Measurements from ENCODE around the gene ARID1A. TPM values are rescaled to one million over a fixed set of nuclear protein-coding genes. Genes with fewer than 3 reads are reported as not detected.

ARID1A gene
- total RNA-seq, 2 experiments from 2014 or later = 82.4 to 84.9 TPM

DNA sequence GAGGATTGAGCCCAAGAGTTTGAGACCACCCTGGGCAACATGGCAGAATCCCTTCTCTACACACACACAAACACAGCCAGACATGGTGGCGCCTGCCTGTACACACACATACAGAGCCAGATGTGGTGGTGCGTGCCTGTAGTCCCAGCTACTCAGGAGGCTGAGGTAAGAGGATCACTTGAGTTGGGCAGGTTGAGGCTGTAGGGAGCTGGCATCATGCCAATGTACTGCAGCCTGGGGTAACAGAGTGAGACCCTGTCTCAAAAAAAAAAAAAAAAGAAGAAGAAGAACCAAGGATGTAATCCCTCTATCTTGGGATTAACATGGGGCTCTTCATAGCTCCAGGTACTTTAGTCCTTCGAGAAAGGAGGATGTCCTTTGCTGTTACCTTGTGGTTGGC is 62.5 kb downstream of the ARID1A start:
- no peak for ATAC-seq
- DNase-seq = no peak
- H3K27ac Mint-ChIP-seq = peak overlapping the region; percentile 63
- no peaks in the 10 kb centered on the region for H3K9me3 Mint-ChIP-seq
- H3K4me3 Mint-ChIP-seq = no peak overlapping the region
- POLR2A ChIA-PET = interaction anchor here (1.0 to 1.9 kb wide), 4 partner anchors 11 to 142 kb away, joined by 3 to 5 read pairs (median 3); partner anchors contain the start of gene GPATCH3
- intact Hi-C loops (cut with micrococcal nuclease) = no loop called here
- H3K27me3 Mint-ChIP-seq = no peaks in the 10 kb centered on the region
- H3K4me1 Mint-ChIP-seq (ENCODE audit: low read depth) = peaks cover 26% of the 10 kb centered on the region
- TF ChIP-seq, protein P1, sequence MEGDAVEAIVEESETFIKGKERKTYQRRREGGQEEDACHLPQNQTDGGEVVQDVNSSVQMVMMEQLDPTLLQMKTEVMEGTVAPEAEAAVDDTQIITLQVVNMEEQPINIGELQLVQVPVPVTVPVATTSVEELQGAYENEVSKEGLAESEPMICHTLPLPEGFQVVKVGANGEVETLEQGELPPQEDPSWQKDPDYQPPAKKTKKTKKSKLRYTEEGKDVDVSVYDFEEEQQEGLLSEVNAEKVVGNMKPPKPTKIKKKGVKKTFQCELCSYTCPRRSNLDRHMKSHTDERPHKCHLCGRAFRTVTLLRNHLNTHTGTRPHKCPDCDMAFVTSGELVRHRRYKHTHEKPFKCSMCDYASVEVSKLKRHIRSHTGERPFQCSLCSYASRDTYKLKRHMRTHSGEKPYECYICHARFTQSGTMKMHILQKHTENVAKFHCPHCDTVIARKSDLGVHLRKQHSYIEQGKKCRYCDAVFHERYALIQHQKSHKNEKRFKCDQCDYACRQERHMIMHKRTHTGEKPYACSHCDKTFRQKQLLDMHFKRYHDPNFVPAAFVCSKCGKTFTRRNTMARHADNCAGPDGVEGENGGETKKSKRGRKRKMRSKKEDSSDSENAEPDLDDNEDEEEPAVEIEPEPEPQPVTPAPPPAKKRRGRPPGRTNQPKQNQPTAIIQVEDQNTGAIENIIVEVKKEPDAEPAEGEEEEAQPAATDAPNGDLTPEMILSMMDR (IDR thresholded peaks at IDR 0.05) = no peak
- CTCF ChIA-PET = interaction anchor here (0.6 to 4.9 kb wide), 3 partner anchors 30 to 157 kb away, joined by 3 to 20 read pairs (median 3); partner anchors contain the start of gene PIGV
- H3K36me3 Mint-ChIP-seq (ENCODE audit: low read depth) = peaks cover 59% of the 10 kb centered on the region

DNA sequence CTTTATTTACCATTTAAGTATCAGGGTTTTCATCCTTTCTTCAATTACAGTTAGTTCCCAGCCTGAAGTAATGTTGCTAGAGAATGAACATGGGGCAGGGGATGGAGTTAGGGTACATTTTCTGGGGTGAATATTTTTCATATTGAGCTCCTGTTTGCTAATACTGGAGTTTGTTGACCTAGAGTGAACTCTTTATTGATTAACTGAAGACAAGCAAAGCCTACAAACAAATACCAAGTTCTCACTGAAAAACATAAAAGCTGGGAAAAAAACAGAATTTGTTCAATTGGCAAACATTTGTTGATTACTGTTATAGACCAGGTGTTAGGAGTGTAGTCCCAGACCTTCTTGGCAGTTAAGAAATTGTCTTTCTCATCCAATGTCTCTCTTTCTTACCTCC is 63.7 kb downstream of the ARID1A start:
- intact Hi-C loops (cut with micrococcal nuclease) = no loop called here
- Mint-ChIP-seq H3K9me3 (no peaks in the 10 kb centered on the region), H3K36me3 (ENCODE audit: low read depth) (peaks cover 59% of the 10 kb centered on the region), H3K27ac (peak overlapping the region; percentile 52), H3K4me3 (no peak overlapping the region), H3K4me1 (ENCODE audit: low read depth) (peaks cover 27% of the 10 kb centered on the region), H3K27me3 (no peaks in the 10 kb centered on the region)
- ChIA-PET POLR2A (interaction anchor here (1.0 to 1.9 kb wide), 4 partner anchors 14 to 63 kb away, joined by 3 to 5 read pairs (median 4); no protein-coding TSS in a partner anchor), CTCF (interaction anchor here (0.9 to 4.9 kb wide), 2 partner anchors 26 to 29 kb away, joined by 3 to 20 read pairs; partner anchors contain the start of gene PIGV)
- DNase-seq (no peak), ATAC-seq (no peak)
- TF ChIP-seq, protein P1 (IDR thresholded peaks at IDR 0.05) = no peak

DNA sequence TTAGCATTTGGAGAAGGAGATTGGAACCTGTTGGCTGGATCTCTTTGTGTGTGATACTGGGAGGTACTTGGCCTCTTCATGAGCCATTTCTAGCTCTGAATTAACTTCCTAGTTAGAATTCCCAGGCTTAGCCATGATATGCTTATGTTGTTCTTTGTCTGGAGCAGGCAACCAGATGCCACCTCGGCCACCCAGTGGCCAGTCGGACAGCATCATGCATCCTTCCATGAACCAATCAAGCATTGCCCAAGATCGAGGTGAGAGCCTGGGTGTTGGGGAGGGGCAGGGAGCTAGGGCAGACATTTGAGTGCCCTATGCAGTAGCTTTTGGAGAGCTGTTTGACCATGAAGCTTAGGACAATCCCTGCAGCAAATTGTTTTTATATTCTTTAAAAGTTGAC is 65.4 kb downstream of the ARID1A start:
- Mint-ChIP-seq H3K4me3 (no peak overlapping the region), H3K4me1 (ENCODE audit: low read depth) (peaks cover 27% of the 10 kb centered on the region), H3K9me3 (no peaks in the 10 kb centered on the region), H3K27me3 (no peaks in the 10 kb centered on the region), H3K27ac (no peak overlapping the region), H3K36me3 (ENCODE audit: low read depth) (peaks cover 60% of the 10 kb centered on the region)
- CTCF ChIA-PET = interaction anchor here (1.0 to 4.9 kb wide), 2 partner anchors 10 to 28 kb away, joined by 4 to 20 read pairs; partner anchors contain the start of gene PIGV
- no peak for DNase-seq
- no peak for ATAC-seq
- POLR2A ChIA-PET = interaction anchor here (1.3 to 1.4 kb wide), 2 partner anchors 18 to 162 kb away, joined by 3 to 4 read pairs; no protein-coding TSS in a partner anchor
- intact Hi-C loops (cut with micrococcal nuclease) = no loop called here
- TF ChIP-seq, protein P1 (IDR thresholded peaks at IDR 0.05) = no peak

DNA sequence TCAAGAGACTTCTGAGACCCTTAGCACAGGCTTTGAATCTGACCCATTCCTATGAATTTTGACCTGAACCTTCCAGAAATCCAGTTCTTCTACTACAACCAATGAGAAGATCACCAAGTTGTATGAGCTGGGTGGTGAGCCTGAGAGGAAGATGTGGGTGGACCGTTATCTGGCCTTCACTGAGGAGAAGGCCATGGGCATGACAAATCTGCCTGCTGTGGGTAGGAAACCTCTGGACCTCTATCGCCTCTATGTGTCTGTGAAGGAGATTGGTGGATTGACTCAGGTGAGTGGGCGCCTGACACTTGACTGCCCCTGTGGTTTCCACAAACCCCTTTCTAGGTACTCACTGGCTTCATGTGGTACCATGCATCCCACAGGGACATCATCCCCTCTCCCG is 71.9 kb downstream of the ARID1A start:
- H3K27me3 Mint-ChIP-seq = no peaks in the 10 kb centered on the region
- H3K4me3 Mint-ChIP-seq = no peak overlapping the region
- ChIA-PET POLR2A (interaction anchor here (1.4 to 4.4 kb wide), 2 partner anchors 16 to 19 kb away, joined by 3 to 30 read pairs; partner anchors contain the start of gene PIGV), CTCF (interaction anchor here (0.7 to 2.6 kb wide), 3 partner anchors 21 to 165 kb away, joined by 3 to 10 read pairs (median 6); no protein-coding TSS in a partner anchor)
- peak; percentile 74 for ATAC-seq
- no peaks in the 10 kb centered on the region for H3K9me3 Mint-ChIP-seq
- intact Hi-C loops (cut with micrococcal nuclease) = no loop called here
- peak overlapping the region; percentile 75 for H3K27ac Mint-ChIP-seq
- peaks cover 51% of the 10 kb centered on the region for H3K4me1 Mint-ChIP-seq (ENCODE audit: low read depth)
- H3K36me3 Mint-ChIP-seq (ENCODE audit: low read depth) = peaks cover 81% of the 10 kb centered on the region
- peak; percentile 49 for DNase-seq
- TF ChIP-seq, protein P1 (IDR thresholded peaks at IDR 0.05) = no peak

DNA sequence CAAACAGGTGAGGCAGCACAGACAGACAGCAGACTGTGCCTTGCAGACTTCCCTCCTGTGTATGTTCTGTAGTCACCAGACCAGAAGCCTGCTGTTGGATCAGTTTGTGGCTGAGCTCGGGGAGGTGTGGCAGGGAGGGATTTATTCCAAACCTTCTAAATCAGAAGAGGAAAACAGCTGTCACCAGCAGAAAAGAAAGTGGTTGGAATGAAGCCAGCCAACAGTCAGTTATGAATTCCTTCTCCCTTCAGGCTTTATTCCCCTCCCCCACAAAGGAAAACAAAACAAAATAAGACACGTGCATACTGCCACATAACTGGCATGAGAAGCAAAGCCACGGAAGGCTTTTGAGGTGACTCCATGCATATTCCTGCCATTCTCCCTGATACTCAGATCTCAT is 72.9 kb downstream of the ARID1A start:
- H3K4me3 Mint-ChIP-seq = no peak overlapping the region
- ATAC-seq (no peak), DNase-seq (no peak)
- peaks cover 47% of the 10 kb centered on the region for H3K4me1 Mint-ChIP-seq (ENCODE audit: low read depth)
- CTCF ChIA-PET = interaction anchor here (1.2 to 2.6 kb wide), 3 partner anchors 20 to 166 kb away, joined by 3 to 10 read pairs (median 6); no protein-coding TSS in a partner anchor
- intact Hi-C loops (cut with micrococcal nuclease) = no loop called here
- peak overlapping the region; percentile 75 for H3K27ac Mint-ChIP-seq
- TF ChIP-seq, protein P1 (IDR thresholded peaks at IDR 0.05) = no peak
- peaks cover 81% of the 10 kb centered on the region for H3K36me3 Mint-ChIP-seq (ENCODE audit: low read depth)
- POLR2A ChIA-PET = interaction anchor here (0.6 to 4.4 kb wide), 6 partner anchors 10 to 151 kb away, joined by 3 to 30 read pairs (median 3); partner anchors contain the start of genes ARID1A and PIGV
- no peaks in the 10 kb centered on the region for H3K9me3 Mint-ChIP-seq
- H3K27me3 Mint-ChIP-seq = no peaks in the 10 kb centered on the region
